Stimulated activated CD4-positive, alpha-beta T cell treated with anti-CD3 and anti-CD28 coated beads, Interleukin-12 subunit alpha, Interleukin-12 subunit beta, amount 100 ng/mL, for 48 hours (primary cell): ENCODE data around the gene ADGRV1.

Experiments
- DNase-seq, 3 donors: peaks; one replicate each; pipeline ENCODE4 v3.0.0-alpha.2; 2020; ENCODE audit warnings: low read depth in 2 of 3, low spot score in 1 of 3

Gene ADGRV1

GRCh38 chr5:91123901-91124300, 565.3 kb downstream of the ADGRV1 start:
- DNase-seq = no peak

DNA sequence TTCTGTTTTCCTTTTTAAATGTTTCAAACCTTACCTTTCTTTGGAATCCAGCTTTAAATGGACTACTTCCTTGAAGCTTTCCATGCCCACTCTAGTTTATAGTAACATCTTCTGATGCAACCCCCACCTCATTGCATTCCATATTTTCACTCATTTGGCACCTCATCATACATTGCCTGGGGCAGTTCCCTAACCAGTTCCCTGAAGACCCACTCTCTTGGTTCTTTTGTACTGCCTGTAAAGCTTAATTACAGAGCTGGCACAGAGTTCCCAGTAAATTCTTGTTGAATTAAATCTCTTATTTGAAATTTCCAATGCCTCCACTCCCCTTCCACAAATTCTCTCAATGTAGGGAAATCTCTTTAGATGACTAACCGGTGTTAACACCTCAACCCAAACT, 567.3 kb downstream of the ADGRV1 start:
- no peak for DNase-seq

- DNase-seq = no peak
Observed at GRCh38 chr5:91126448-91126847, 567.9 kb downstream of the ADGRV1 start.

- DNase-seq = no peak
Observed at GRCh38 chr5:91126888-91127287, 568.3 kb downstream of the ADGRV1 start.

GRCh38 chr5:91127456-91128081, 569.0 kb downstream of the ADGRV1 start:
- DNase-seq = no peak

DNA sequence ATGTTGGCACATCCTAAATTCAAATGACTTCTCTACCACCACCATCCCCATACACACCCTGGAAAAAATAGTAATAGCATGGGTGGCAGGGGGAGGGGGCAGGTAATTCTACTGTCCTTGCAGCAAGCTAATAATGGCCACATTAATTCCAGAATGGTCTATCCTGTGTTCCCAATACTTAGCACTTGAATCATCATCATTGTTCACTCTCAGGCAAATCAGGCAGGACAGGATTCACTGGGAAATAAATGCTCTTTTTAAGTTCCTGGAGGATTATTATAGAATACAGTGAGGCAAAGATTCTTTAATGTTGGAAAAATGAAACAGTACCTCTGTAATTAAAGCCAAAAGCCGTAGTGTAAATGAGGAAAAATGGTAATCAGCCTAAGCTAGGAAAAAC, 570.0 kb downstream of the ADGRV1 start:
- DNase-seq = no peak

GRCh38 chr5:91129748-91130147, 571.2 kb downstream of the ADGRV1 start:
- no peak for DNase-seq

GRCh38 chr5:91130759-91131158, 572.2 kb downstream of the ADGRV1 start:
- no peak for DNase-seq

GRCh38 chr5:91132550-91132949, 574.0 kb downstream of the ADGRV1 start:
- no peak for DNase-seq

GRCh38 chr5:91133183-91133582, 574.6 kb downstream of the ADGRV1 start:
- DNase-seq = no peak

DNA sequence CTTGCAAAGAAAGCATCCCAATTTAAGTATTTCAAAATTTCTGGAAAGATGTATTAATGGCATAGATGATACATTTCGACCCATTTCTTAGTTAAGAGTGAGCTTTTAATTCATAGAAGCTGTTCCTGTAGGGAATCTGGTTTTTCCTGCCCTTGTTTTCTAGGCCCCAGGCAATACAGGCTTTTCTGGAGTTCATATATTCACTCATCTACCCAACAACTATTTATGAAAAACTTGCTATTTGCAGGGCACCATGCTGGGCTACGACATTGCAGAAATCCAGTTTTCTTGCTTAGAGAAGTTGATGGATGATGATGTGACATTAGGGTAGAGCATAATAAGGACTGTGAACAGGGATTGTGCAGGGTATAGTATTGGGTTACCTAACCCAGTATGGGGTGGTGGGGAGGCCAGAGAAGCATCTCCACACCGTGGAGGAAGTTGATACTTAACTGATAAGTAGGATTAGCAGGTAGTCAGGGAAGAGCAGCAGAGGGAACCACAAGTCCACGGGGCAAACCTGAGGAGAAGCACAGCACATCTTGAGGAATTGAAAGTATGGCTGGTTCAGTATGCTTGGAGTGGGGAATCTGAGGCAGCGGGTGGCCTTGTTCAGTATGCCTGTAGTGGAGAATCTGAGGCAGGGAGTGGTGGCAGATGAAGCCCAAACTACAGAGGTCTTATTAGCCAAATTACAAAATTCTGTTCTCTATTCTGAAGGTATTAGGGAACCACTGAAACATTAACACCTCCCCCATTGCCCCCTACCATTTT, 577.1 kb downstream of the ADGRV1 start:
- no peak for DNase-seq

DNA sequence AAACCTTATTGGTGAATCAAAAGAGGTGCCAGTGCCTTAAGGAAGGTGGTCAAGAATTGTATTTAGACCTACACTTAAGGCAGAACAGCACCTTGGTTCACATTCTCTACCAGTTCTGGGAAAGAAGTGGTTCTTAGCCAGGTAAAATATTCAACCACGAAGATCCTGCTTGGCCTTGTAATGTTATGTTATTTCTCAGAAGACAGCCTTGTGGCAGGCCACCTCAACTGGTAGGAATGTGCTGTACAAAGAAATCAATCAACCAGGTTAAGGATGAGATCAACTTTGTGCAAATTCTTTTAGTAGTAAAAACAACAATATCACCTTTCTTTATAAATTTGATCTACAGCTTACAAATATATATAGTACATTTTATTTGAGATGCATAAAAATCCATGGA, 577.7 kb downstream of the ADGRV1 start:
- DNase-seq = no peak

DNA sequence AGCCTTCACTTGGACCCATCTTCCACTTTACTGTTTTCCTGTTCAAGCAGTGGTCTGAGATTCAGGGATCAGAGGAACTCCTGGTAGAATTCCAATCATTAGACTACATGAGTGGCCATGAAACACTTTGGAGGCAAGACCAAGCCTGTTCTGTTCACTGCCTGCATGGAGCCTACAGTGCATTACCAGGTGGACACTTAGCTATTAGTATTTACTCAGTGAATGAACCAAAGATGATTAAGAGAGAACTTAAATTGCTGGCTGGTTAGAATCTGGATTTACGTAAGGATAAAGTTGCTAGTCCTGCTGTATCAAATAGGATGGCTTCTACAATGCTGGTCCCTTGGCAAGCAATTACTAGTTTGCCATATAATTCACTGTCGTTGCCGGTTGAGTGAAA, 579.0 kb downstream of the ADGRV1 start:
- no peak for DNase-seq

- DNase-seq = no peak
Observed at GRCh38 chr5:91139572-91140200, 581.1 kb downstream of the ADGRV1 start.

GRCh38 chr5:91140657-91141056, 582.1 kb downstream of the ADGRV1 start:
- DNase-seq = no peak

- DNase-seq = no peak
Observed at GRCh38 chr5:91141642-91142041, 583.0 kb downstream of the ADGRV1 start.

DNA sequence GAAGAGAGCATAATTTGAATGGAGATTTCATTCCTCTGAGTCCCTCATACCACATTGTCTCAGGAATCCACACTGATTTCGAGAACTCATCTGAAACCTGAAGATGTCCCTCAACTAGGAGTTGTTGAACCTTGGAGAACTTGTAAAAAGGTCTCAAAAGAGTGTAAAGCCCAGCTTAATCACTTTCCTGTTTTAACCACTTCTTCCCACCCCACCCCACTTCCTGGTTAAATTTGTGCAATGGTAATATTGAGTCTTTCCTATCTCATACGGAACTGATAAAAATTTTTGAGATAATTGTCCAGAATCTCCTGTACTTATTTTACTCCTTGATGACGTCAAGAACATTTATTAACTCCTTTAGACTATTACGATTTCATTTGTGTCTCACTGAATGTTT, 583.8 kb downstream of the ADGRV1 start:
- no peak for DNase-seq

- DNase-seq = no peak
Observed at GRCh38 chr5:91142819-91143218, 584.2 kb downstream of the ADGRV1 start.

DNA sequence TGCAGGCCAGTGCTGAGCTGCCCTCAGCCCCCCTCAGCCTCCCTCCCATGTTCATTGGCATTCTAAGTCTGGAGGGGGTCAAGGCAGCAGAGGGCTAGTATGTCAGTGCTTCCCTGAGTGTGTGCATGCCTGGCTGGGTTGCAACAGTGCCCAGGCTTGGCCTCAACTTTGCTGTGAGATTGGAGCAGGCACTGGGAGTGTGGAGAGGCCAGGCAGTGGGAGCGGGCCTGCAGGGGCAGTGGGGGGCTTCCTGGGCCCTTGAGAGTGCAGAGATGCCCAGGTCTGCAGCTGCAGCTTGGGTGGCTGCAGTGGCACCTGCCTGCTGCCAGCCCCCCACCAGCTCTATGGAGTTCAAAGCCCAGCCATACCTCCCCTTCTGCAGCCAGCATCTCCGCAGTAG, 585.2 kb downstream of the ADGRV1 start:
- DNase-seq = no peak

DNA sequence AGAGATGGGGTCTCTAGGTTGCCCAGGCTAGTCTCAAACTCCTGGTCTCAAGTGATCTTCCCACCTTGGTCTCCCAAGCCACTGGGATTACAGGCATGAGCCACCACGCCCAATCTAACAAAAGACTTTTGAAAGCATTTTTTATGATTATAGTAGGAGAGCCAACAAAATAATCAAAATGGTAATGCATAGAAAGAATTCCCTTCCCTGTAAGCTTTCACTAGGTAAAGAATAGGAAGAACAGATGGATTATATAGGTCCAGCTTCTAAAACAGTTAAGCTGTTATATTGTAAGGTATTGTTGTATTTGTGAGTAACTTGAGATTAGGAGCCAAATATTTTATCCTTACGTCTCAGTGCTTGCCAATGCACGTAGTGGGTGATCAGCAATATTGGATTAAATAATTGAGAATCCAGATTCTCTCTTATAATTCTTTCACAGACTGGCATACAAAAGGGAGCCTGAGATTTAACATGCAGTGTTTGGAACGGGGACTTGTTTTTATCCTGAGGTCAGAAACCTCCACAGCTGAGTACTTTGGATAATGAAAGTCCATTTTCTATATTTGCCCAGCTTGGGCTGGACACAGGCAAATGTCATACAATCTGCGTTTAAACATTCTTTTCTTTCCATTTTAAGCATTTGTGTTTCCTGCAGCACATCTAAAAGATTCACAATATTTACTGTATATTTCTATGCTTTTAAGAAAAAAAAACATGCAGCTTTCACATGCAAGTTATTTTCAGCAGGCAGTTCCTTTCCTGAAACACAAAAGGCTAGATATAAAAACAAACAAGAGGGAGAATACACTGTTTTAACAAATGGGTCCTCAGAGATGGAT, 586.1 kb downstream of the ADGRV1 start:
- no peak for DNase-seq

DNA sequence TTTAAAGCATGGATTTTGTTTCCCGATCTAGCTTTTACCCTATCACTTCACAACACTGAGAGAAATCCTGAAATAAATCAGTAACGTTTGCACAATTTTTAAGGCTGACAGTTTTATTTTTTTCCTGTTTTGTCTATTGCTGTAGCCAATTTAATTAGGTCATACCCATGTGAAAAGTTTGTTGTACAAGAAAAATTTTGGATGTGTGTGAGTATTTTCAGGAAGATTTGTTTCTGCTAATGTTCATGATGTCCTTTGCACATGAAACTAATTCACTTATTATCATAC, 586.7 kb downstream of the ADGRV1 start:
- no peak for DNase-seq

- no peak for DNase-seq
Observed at GRCh38 chr5:91146230-91146629, 587.6 kb downstream of the ADGRV1 start.
